Muscle of back (tissue), 11 donors: Measurements from ENCODE around the gene COL6A1. TPM values are rescaled to one million over a fixed set of nuclear protein-coding genes. Genes with fewer than 3 reads are reported as not detected.
"Not testable (repeated sequence)": the region's sequence is repeated elsewhere in the genome, so short reads cannot be mapped to it uniquely, and the experiment has no call there.

Source experiments
- DNase-seq, 3 donors: peaks; one replicate each; pipeline versions ENCODE4 v3.0.0 to v3.0.0-alpha.2; 2013
- polyA plus RNA-seq, 10 donors: library from polyadenylated mRNA; unstranded; fragments of 120-200 nt; gene quantifications; one replicate each; pipeline ENCODE4 v1.2.1, GENCODE V29; 2013; ENCODE audit not compliant: insufficient read length in 10 of 10

COL6A1 gene
- polyA plus RNA-seq, 10 donors = 338 to 664 (median 502) TPM

DNA sequence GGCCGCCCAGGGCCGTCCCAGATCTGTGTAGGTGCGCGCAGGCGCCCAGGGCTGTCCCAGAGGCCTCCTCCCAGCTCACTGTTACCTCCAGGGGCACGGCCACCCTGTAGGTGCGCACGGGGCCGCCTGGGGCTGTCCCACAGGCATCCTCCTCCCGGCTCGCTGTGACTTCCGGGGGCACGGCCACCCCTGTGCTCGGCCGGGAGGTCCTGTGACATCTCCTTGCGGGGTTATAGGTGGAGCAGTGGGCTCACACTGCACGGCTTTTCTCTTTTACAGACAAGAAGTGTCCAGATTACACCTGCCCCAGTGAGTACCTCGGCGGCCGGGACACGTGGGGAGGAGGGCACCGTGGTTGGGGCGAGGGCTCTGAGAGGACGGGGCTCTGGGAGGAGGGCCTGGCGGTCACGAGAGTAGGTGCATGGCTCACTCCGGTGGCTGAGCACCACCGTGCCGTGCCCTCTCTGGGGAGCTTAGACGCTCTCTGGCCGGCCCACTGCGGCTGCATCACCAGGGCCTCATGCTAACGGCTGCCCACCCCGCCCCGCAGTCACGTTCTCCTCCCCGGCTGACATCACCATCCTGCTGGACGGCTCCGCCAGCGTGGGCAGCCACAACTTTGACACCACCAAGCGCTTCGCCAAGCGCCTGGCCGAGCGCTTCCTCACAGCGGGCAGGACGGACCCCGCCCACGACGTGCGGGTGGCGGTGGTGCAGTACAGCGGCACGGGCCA, 21.4 kb downstream of the COL6A1 start:
- DNase-seq = no peak

DNA sequence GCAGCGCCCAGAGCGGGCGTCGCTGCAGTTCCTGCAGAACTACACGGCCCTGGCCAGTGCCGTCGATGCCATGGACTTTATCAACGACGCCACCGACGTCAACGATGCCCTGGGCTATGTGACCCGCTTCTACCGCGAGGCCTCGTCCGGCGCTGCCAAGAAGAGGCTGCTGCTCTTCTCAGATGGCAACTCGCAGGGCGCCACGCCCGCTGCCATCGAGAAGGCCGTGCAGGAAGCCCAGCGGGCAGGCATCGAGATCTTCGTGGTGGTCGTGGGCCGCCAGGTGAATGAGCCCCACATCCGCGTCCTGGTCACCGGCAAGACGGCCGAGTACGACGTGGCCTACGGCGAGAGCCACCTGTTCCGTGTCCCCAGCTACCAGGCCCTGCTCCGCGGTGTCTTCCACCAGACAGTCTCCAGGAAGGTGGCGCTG, 22.0 kb downstream of the COL6A1 start:
- no peak for DNase-seq

DNA sequence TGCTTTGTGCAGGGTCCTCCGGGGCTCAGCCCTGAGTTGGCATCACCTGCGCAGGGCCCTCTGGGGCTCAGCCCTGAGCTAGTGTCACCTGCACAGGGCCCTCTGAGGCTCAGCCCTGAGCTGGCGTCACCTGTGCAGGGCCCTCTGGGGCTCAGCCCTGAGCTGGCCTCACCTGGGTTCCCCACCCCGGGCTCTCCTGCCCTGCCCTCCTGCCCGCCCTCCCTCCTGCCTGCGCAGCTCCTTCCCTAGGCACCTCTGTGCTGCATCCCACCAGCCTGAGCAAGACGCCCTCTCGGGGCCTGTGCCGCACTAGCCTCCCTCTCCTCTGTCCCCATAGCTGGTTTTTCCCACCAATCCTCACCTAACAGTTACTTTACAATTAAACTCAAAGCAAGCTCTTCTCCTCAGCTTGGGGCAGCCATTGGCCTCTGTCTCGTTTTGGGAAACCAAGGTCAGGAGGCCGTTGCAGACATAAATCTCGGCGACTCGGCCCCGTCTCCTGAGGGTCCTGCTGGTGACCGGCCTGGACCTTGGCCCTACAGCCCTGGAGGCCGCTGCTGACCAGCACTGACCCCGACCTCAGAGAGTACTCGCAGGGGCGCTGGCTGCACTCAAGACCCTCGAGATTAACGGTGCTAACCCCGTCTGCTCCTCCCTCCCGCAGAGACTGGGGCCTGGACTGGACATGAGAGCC, 22.7 kb downstream of the COL6A1 start:
- no peak for DNase-seq

DNA sequence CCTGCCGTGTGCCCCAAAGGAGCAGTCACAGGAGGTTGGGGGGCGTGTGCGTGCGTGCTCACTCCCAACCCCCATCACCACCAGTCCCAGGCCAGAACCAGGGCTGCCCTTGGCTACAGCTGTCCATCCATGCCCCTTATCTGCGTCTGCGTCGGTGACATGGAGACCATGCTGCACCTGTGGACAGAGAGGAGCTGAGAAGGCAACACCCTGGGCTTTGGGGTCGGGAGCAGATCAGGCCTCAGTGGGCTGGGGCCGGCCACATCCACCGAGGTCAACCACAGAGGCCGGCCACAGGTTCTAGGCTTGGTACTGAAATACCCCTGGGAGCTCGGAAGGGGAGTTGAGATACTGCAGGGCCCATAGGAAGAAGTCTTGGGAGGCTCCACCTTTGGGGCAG, 23.5 kb downstream of the COL6A1 start:
- no peak for DNase-seq

DNA sequence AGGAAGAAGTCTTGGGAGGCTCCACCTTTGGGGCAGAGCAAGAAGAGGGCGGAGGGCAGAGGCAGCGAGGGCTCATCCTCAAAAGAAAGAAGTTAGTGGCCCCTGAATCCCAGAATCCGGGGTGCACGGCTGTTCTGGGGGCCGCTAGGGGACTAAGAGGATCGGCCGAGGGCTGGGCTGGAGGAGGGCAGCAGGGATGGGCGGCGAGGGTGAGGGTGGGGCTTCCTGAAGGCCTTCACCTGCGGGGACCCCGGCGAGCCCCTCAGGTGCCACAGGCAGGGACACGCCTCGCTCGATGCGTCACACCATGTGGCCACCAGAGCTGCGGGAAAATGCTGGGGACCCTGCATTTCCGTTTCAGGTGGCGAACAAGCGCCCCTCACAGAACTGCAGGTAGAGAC, 23.9 kb downstream of the COL6A1 start:
- DNase-seq = no peak

DNA sequence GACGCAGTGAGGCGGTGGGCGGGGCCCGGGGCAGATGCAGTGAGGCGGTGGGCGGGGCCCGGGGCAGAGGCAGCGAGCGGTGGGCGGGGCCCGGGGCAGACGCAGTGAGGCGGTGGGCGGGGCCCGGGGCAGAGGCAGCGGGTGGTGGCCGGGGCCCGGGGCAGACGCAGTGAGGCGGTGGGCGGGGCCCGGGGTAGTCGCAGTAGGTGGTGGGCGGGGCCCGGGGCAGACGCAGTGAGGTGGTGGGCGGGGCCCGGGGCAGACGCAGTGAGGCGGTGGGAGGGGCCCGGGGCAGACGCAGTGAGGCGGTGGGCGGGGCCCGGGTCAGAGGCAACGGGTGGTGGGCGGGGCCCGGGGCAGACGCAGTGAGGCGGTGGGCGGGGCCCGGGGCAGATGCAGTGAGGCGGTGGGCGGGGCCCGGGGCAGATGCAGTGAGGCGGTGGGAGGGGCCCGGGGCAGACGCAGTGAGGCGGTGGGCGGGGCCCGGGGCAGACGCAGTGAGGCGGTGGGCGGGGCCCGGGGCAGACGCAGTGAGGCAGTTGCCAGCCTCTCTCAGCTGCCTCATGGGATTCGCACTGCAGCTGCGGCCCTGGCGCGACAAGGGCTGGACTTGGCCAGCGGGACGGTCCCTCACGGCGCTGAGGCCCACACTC, 24.4 kb downstream of the COL6A1 start:
- not testable (repeated sequence) for DNase-seq

DNA sequence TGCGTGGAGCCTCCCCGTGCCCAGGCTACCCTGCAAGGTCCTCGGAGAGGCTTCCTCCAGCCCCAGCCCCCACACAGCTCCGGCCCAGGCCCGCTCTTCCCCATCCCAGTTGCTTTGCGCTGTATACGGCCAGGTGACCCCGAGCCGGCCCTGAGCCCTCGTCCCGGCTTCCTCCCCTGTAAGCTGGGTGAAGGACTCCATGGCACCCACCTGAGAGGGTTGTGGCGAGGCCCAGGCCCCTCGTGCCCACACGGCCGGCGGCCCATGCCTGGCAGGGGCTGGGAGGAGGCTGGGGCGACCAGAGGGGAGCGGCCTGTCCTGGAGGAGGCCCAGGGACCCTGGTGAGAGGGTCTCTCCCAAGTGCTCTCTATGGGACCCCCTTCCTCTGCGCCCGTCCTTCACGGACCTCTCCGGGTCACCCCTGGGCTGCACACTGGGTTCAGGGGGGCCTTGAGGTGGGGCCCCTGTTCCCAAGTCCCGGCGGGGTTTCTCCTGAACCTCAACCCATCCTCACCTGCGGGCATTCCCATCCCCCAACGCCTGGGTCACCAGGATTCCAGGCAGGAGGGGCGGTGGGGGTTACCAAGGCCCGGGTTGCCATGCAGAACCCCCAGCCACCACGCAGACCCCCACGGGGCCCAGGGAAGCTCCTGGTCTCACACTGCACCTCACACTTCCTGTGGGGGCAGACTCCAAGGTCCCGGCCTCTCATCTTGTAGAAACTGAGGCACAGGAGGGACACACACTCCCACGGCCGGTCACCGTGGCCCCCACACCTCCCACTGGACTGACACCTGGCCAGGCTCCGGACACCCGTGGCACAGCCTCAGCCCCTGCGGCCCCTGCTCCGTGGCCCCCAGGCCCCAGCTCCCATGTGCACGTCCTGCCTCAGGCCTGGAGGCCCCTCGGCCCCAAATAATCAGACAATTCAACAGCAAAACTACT, 25.2 kb downstream of the COL6A1 start:
- no peak for DNase-seq

DNA sequence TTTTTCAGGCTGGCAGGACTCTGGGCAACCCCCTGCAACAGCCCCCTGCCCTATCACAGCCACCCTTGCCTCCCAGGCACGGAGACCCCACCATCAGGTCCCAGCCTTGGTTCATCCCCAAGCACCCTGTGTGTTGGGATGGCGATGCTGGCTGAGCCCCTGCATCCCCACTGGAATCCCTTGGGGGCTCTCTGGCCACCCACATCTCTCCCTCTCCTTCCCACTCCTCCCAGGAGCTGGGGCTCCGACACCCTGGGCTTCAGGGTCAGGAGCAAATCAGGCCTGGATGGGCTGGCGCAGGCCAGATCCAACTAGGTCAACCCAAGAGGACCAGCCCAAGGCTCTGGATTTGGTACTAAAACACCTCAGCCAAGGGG, 25.9 kb downstream of the COL6A1 start:
- no peak for DNase-seq

DNA sequence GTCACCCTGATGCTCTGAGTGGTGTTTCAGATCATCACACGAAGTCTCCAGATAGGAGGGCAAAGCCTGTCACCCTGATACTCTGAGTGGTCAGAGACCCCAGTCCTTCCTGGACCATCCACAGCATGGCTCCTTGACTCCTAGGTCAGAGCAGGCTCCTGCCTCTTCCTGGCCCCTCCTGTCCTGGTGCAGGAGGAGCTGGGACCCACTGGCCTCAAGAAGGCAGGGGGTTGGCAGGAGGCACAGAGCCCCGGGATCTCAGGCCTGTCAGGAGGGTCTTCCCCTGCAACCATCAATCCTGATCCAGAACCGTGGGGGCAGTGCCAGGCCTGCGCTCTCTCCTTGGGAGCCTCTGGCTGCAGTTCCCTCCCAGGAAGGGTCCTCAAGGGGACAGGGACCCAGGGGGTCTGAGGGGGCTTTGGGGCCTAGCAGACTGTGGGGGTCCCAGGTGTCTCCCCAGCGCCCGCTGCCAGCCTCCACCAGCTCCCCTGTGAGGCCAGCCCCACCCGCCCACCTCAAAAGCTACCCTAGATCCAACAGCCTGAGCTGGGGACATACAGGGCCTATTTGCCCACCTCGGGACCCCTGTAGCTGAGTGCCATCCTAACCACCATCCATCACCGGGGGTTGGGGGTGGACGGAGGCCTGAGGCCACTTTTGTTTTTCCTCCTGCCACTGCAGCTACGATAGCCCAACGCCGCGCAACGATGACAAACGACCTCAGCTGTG, 27.5 kb downstream of the COL6A1 start:
- no peak for DNase-seq

DNA sequence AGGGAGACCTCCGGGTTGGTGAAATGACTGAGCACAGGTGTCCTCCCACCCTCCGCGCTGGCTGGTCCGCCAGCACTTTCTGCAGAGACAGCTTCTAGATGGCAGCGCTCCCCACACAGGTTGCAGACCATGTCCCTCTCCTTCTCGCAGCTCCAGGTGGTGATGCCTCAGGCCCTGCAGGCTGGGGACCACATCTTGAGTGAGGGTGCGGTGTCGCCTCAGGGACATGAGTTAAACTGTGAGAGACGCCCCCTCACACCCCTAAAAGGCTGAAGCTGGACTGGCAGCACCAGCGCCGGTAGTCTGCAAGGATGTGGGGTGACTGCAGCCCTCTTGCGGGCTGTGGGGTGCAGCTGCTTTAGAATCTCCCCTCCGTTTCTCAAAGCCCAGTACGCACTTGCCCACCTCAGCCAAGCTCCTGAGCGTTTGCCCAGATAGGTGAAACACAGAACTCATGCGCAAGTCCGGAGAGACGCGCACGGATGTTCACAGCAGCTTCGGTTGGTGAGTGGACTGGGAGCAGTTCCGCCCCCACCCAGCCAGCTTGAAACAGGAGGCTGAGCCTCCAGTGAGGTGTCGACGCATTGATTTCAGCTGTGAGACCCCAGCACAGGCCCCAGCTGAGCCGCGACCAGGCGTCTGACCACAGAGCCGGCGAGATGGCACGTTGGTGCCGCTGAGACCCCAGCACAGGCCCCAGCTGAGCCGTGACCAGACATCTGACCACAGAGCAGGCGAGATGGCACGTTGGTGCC, 28.6 kb downstream of the COL6A1 start:
- no peak for DNase-seq

DNA sequence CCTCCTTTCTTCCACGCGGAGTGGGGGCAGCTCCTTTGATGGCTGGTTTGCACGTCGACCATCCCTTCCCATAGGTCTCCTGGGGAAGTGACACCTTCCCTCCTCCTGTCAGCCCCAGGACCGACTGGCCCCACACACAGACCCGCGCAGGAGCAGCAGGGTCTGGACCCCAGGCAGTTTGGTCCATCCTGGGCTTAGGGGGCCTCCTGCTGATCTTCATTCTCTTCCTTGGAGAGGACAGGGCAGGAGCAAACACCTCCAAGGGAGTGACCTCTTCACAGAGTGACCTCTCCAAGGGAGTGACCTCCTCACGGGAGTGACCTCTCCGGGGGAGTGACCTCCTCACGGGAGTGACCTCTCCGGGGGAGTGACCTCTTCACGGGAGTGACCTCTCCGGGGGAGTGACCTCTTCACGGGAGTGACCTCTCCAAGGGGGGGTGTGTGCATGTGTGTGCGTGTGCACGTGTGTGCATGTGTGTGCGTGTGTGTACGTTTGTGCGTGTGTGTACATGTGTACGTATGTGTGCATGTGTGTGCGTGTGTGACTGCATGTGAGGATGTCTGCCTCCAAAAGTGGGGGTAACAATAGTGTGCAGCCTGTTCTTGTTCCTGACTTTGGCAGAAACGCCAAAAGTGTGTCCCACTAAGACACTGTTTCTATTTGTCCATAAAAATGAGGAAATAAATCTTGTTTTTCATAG, 29.8 kb downstream of the COL6A1 start:
- no peak for DNase-seq

DNA sequence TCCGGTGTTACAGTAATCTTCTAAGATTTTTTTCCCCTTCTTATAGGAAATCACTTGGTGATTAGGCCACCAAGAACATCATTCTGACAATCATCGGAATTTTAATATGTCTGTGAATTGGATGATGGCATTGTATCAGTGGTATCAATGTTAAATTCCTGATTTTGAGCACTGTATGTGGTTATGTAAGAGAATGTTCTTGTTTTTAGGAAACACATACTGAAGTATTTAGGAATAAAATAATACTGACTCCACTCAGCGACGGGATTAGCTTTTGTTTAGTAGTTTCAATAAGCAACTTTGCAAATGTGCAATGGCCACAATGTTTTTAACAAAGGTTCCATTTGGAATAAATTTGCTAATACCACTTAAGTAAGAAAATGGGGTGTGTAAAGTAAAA, 30.6 kb downstream of the COL6A1 start:
- DNase-seq = no peak

DNA sequence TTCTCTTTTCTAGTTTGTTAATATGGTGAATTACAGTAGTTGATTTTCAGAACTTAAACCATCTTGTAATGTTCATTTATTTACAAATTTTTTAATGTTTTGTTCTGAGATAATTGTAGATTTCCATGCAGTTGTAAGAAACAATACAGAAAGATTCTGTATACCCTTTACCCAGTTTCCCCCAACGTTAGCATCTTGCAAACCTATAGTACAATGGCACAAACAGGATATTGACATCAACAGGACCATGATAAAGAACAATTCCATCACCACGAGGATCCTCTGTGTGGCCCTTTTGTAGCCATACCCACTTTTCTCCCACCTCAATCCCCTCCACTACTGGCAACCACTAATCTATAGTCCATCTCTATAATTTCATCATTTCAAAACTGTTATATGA, 33.3 kb downstream of the COL6A1 start:
- no peak for DNase-seq

DNA sequence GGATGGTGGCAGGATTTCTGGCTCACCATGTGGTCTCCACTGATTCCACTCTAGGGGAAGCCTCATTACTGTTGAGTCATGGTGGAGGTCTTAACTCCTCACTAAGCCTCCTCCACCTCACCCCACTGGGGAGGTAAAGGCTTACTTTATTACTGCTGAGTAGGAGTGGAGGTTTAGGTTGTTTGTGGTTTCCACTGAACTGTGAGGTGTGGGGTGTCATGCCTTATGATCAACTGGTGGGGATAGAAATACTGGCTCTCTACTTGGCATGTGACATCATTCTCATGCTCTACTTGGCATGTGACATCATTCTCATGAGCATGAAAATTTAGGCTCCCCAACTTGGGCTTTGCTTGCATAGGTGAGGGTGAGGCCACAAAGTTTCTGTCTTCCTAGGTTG, 35.6 kb downstream of the COL6A1 start:
- DNase-seq = no peak

DNA sequence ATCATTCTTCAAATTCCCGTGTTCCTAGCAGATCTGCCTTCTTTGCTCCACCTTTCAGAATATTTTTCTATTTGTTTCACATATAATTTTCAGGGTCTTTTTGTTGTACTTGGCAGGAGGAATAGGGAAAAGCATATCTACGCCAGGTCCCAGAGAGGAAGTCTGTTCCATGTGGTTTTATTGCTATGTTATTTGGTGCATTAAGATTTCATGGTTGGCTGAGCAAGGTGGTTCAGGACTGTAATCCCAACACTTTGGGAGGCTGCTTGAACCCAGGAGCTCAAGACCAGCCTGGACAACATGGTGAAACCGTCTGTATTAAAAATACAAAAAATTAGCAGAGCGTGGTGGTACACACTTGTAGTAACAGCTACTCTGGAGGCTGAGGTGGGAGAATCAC, 36.1 kb downstream of the COL6A1 start:
- no peak for DNase-seq

DNA sequence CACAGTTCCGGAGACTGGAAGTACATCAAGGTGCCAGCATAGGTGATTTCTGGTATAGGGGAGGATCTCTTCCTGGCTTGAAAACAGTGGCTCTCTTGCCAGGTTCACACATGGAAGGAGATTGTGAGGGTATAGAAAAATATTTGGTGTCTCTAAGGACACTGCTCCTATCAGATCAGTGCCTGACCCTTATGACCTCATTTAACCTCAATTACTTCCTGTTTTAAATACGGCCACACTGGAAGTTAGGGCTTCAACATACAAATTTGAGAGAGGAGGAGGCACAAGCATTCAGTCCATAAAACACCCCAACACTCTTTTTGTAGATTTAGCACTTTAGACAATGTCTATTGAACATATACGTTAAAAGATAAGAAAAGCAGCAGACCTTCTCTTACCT, 37.0 kb downstream of the COL6A1 start:
- DNase-seq = no peak

DNA sequence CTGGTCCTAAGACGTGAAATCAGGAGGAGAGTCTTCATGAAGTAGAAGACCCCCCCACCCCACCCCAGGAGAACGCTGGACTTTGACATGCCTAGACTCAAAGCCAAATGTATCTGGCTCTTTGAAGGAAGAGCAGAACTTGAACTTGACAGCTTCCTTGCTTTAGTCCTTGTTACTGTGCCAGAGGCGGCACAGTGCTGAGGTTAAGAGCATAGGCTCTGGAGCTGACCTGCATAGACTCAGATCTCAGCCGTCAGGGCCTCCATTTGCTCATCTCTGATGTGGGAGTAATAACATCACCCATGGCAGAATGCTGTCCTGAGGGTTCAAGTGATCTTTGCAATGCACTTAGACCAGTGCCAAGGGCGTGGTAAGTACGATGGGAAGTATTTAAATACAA, 39.0 kb downstream of the COL6A1 start:
- DNase-seq = no peak

DNA sequence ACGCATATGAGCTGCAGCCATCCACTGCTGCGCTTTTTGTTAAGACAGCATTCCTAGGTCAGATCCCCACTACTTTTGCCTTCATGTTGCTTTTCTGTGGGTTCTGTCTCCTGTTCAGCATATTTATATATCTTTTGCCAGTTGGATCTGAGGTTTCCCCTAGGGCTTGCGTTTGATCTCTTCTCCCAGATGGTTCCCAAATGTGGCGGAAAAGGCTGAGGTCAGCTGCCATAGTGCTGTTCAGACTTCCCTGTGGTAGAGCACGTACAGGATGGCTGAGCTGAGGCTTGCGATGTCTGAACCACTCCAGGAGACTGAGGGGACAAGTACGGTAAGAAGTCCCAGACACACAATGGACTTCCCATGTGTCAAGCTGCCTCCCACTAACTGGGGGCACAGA, 39.8 kb downstream of the COL6A1 start:
- no peak for DNase-seq

DNA sequence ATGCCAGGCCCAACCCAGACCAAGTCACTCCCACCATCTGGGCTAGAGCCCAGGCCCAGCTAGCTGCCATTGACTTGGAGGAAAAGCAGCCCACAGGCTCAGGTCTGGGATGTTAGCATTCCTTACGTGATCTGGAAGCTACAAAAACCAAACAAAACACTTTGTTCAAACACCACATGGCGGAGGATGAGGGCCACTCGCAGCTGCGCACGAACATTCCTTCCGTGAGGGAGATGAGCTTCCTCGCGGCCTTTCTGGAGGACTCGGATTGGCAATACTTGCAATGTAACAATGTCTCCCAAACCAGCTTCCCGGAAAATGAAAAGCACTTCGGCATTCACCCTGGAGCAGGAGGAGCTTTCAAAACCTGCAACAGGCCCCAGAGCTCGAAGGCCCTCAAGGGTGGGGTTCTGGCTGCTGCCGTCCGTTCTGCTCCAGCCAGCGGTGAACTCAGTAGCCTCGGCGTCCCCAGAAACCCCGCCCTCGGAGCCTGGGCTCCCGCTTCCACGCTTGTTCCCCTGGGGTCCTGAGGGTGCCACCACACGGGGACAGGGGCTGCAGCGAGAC, 40.5 kb downstream of the COL6A1 start:
- DNase-seq = peak in 2 of 3 donors; percentile 74 to 85
